ENCODE measurements around the gene COL11A2.

DNA sequence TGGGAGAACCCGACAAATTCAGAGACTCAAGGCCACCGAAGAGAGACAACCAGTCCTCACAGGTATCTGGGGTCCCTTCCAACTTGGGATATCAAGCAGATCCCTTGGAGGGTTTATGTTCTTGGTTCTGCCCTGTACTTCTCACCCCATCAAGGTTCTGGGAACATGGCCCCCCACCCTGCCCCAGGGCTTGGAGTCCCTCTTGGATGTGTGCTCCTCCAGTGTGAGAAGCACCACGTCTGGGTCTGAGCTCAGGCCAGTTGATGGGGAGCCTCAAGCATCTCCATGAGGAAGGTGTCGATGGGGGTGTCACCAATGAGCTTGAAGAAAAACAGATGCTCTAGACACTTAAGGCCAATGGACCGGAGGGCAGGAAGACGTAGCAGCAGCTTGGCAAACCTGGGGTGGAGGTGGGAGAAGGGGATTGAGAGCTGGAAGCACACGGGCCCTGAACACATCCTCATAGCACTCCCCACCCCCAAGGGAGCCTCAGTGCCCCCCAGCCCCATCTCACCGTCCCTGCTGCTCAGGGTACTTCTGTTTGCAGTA is 2.2 kb upstream of the COL11A2 start:
- no peak for TF ChIP-seq POLR2A (IDR thresholded peaks at IDR 0.05)
- TF ChIP-seq, protein P1, sequence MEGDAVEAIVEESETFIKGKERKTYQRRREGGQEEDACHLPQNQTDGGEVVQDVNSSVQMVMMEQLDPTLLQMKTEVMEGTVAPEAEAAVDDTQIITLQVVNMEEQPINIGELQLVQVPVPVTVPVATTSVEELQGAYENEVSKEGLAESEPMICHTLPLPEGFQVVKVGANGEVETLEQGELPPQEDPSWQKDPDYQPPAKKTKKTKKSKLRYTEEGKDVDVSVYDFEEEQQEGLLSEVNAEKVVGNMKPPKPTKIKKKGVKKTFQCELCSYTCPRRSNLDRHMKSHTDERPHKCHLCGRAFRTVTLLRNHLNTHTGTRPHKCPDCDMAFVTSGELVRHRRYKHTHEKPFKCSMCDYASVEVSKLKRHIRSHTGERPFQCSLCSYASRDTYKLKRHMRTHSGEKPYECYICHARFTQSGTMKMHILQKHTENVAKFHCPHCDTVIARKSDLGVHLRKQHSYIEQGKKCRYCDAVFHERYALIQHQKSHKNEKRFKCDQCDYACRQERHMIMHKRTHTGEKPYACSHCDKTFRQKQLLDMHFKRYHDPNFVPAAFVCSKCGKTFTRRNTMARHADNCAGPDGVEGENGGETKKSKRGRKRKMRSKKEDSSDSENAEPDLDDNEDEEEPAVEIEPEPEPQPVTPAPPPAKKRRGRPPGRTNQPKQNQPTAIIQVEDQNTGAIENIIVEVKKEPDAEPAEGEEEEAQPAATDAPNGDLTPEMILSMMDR (IDR thresholded peaks at IDR 0.05) = no peak

Measured in vagina (tissue), 2 donors.